GM19025 (cell line): ENCODE results near the gene CARD19.

Experiments
- ATAC-seq: cut with Tn5 transposase; IDR thresholded peaks from one replicate; pipeline ENCODE4 v1.9.1; 2021; ENCODE audit warnings: mild to moderate bottlenecking, low read depth, moderate library complexity; ENCODE audit not compliant: unreplicated experiment

Gene CARD19

GRCh38 chr9:93086447-93087224, 9.4 kb upstream of the CARD19 start:
- ATAC-seq, result no peak

DNA sequence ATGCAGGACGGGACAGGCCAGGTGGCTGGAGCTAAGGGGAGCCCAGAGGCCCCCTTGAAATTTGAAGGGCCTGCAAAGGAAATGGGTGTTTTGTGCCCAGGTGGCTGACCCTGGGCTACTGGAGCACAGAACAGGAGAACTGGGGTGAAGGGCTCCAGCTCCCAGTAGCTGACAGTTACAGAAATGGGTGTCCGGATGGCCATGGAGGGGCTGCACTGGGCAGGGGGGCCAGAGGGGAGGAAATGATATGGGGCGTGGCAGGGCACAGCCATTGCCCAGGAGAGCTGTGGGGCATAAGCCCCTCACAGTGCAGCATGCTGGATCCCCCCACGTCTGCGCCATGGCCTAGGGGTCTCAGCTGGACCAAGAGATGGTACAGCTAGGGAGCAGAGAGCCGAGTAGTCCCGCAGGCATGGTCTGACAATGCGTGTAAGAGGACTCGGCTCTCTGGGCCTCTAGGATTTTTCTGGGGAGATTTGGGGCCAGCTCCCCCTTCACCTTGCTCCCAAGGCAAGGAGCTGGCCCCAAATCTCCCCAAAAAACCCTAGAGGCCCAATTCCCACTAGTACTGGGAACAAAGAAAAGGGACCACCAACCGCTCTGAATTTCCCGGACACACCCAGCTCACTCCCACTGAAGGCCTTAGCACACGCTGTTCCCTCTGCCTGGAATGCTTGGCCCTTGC, 7.9 kb upstream of the CARD19 start:
- ATAC-seq, result no peak

- no peak for ATAC-seq
Measured at GRCh38 chr9:93088656-93089015, 7.4 kb upstream of the CARD19 start.

GRCh38 chr9:93089024-93089423, 7.0 kb upstream of the CARD19 start:
- ATAC-seq, result no peak

- ATAC-seq, result no peak
Measured at GRCh38 chr9:93089481-93089991, 6.5 kb upstream of the CARD19 start.

GRCh38 chr9:93090091-93090655, 5.8 kb upstream of the CARD19 start:
- no peak for ATAC-seq

DNA sequence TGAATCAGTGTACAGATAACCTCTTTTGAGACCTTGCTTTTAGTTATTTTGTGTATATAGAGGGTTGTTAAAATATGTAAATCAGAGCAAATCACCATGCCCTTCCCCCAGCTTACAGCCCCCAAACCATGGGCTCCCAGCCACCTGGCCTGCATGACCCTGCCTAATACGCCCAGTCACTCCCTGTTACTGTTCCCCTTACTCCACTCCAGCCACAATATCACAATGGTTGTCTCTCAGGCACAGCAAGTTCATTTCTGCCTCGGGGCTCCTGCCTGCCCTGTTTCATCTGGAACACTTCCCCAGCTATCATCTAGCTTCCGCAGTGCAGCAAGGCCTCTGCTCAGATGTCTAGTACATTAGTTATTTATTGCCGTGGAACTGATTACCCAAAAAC, 5.0 kb upstream of the CARD19 start:
- ATAC-seq, result no peak

DNA sequence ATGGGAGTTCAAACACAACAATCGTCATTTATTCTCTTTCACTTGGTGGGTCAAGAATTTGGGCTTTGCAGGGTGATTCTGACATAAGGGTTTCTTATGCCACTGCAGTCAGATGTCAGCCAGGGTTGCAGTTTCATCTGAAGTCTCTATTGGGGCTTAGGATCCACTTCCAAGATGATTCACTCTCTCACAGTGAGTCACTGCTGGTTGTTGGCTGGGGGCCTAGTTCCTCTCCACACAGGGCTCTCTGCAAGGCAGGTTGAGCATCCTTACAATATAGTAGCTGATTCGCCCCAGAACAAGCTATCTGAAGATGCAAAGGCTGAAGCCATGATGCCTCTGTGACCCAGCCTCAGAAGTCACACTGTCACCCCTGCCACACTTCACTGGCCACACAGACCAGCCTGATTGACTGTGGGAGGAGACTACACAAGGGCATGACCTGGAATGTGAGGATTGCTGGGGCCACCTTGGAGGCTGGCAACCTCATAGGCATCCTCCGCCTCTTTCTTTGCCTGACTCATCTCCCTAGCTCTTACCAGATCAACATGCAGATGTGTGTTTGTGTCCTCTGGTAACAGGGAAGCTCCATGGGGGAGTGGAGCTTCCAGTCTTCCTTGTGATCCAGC, 4.5 kb upstream of the CARD19 start:
- ATAC-seq, result no peak

- no peak for ATAC-seq
Measured at GRCh38 chr9:93092251-93092991, 3.6 kb upstream of the CARD19 start.

GRCh38 chr9:93093127-93093876, 2.7 kb upstream of the CARD19 start:
- no peak for ATAC-seq

GRCh38 chr9:93093877-93094657, 1.9 kb upstream of the CARD19 start:
- no peak for ATAC-seq

DNA sequence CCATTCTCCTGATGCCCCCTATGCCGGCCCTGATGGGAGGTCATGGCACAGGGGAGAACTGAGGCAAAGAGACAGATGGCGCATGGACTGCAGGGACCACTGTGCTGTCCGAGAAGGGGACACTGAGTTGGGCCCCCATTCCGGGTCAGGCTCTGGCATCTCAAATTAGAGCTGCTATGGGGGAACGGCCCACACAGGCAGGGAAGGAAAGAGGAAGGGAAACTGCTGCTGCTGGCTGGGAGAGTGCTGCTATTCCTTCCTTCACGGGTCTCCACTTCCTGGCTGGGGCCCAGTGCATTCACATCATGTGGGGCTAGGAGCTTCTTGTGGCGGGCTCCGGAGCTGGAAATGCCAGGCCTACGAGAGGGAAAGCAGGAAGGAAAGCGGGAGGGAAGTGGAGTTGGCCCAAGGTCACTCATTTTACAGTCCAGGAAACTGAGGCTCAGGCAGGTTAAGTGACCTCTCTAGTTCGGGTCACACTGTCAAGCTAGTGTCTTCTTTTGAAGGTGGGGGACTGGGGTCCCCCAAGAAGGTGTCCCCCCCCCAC, 1.3 kb upstream of the CARD19 start:
- no peak for ATAC-seq

DNA sequence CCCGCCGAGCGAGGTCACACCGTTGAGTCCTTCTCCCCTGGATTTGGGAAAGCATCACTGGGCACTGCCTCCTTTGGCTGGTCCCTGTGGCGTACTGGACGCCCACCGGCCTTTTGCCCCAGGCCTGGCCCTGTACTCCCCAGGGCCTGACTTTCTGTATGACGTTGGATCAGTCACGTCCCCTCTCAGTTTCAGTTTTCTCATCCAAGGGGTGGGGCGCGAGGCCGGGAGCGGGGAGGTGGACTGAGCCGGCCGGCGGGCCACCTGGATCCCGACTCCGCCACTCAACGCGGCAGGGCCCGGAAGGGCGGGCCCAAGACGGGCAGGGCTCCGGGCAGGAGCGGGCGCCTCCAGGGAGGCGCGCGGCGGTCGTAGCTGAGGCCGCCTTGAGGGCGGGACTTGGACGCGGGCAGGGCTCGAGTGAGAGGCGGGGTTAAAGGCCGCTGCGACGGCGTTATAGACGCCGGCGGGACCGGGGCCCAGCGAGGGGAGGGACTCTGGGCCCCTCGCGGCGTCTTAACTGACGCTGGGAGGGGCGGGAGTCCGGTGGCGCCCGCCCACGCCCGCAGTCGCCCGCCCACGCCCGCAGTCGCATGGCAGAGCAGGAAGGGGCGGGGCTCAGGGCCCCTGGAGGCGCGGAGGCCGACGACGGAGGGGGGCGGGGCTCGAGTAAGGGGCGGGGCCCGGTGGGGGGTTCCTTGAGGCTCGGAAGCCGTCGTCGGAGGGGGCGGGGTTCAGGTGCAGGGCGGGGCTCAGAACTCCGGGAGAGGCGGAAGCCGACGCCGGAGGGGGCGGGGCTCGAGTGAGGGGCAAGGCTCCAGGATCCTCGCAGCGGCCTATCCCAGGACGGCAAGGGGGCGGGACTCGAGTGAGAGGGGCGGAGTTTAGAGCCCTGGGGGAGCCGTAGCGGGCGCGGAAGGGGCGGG, 549 bp upstream of the CARD19 start:
- peak; percentile 72 for ATAC-seq

DNA sequence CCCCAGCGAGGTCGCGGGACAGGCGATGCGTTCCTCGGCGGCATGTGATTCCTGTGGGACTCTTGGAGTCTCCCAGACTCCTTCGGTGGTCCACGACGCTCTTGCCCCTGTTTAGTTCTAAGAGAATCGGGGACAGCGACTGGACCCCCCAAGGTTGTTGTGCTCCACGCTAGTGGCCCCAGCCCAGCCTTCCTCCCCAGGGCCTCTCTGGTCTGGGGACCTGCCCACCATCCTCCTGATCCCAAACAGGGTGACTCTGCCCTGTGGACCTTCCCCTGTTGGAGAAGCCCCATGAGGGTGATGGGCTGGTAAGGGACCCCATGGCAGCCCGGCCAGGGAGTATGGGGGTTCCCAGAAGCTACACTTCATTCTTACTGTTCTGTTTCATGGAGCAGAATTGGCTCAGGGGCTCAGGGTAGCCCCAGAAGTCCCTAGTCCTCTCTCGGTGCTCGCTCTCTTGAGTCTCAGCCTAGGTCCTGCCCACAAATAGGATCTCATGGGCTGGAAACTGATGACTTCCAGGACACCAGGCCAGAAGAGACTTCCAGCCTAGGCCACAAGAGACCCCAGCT, 880 bp downstream of the CARD19 start:
- ATAC-seq, result no peak

DNA sequence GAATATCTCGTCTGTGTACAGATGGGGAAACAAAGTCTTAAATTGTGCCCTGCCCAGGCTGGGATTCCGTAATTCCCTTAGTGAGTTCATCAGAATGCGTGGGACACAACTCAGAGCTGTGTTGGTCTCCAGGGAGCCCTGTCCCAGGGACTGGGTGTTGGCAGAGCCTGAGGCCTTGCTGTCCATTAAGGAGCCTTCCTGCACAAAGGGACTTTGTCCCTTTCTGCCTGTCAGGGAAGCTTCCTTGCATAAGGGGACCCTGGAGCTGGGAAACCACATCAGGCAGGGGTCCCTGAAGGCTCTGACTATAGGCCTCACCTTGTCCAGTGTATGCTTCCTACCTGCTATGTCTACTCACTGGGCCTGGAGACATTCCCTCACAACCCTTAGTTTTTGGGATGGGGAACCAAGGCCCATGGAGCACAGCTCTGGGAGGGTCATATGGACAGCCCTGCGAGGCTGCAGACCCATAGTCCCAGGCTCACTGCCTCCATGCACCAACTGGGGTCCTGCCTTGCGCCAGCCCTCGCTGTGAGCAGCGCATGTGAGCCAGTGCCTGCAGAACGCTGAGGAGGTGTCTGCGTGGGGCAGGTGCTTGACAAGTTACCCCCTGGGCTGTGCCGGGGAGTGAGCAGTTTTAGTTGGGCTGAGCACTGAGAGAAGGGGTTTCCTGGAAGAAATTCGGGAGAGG, 1.6 kb downstream of the CARD19 start:
- ATAC-seq, result no peak

DNA sequence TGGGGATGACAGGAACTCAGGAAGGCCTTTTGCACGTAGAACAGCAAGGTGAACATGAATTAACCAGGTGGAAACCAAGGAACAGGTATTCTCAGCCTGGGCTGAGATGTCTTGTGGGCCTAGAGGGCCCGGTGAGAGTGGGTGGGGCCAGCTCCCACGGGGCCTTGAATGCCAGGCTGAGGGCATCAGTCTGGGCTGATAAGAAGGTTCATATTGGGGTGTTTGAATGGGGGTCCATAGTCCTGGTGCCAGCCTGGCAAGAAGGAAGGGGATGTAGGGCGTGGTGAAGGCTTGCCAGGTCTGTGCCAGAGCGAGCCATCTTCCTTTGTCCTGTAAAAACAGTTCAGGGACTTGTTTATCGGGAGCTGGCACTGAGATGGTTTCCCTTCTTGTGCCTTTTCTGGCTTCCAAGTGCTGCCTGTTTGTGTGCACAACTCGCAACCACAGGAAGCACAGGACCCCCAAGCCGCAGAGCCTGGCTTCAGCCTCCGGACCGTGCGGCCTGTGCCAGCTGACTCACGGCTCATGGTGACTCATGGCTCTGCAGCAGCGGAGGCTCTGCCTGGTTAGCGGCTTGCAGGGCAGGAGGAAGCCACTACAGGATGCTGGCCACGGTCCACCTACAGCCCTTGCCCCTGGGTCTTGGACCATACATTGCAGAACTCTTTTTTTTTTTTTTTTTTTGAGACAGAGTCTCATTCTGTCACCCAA, 2.4 kb downstream of the CARD19 start:
- ATAC-seq, result no peak
